Left renal cortex interstitium (tissue), 4 donors: ENCODE data around the gene CIROP. TPM values are rescaled to one million over a fixed set of nuclear protein-coding genes. Genes with fewer than 3 reads are reported as not detected.

Source experiments
- DNase-seq, 4 donors: peaks; one replicate each; pipeline ENCODE4 v3.0.0-alpha.2; 2013; ENCODE audit warnings: low read depth in 4 of 4, low spot score in 2 of 4, missing footprints in 1 of 4
- polyA plus RNA-seq, 4 donors: library from polyadenylated mRNA; unstranded; fragments of 120-200 nt; gene quantifications; one replicate each; pipeline ENCODE4 v1.2.1, GENCODE V29; 2013; ENCODE audit not compliant: insufficient read length in 4 of 4

CIROP gene
- polyA plus RNA-seq, 4 donors: 0.05 TPM; not detected in 2

GRCh38 chr14:23054000-23054811 lies 50.6 kb downstream of the CIROP start:
- no peak for DNase-seq

DNA sequence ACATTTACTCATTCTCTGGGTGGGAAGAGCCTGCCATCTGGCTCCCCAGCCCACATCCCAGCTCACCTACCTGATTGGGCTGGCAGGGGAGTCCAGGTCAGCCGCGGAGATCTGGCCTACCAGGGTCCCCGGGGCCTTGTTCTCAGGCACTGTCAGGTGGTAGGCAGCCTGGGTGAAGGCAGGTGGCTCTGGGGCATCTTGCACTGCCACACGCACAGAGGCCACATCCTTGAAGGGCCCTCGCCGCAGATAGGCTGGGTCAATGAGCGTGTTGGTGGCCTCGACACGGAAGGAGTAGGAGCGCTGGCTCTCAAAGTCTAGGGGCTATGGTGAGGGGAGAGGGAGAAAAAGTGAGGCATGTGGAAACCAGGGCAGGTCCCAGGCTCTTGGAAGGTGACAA lies 51.4 kb downstream of the CIROP start:
- DNase-seq: no peak

DNA sequence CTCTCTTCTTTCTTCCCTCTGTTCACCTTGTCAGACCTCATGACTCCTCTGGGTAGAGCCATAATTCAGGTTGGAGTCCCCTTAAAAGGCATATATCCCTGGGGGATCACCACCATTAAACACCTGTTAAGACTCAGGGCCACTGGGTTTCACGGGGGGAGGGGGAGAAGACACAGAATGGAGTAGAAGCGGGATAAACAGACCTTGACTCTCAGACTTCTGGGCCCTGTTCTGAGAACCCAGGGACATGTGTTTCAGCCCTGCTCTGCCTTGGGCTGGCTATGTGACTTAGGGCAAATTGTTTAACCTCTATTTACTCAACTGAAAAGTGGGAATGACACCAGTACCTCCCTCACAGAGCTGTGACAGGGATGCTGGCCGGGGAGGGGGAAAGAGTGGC lies 52.1 kb downstream of the CIROP start:
- DNase-seq: no peak

DNA sequence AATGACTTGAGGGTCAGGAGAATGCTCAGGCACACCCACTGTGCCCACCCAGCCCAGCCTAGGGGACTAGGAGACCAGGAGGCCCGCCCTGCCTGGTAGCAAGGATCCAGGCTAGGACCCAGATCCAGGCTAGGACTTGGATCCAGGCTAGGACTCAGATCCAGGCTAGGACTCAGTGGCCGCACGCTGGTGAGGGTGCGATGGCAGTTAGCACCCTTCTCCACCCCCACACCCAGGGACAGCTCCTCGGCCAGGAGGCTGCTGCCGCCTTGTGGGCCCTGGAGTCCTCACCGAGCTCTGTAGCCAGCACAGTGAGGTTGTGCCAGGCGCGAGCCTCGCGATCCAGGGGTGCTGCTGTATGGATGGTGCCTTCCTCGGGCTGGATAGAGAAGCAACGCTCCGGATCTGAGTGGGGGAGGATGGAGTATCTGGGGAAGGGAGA lies 52.6 kb downstream of the CIROP start:
- no peak for DNase-seq

GRCh38 chr14:23051141-23052057 lies 53.4 kb downstream of the CIROP start:
- DNase-seq: no peak

Other genes with a start within 250 kb of the CIROP start
- gene LRP10, start 233.2 kb downstream of the CIROP start, polyA plus RNA-seq: 100 to 1,000 TPM in 1 of 4 donors, 10 to 100 TPM in 3; 81.1 to 100 (median 87.9) TPM
- 1 to 10 TPM; 1.3 to 2.3 (median 1.9) TPM for gene REM2, start 221.8 kb downstream of the CIROP start, polyA plus RNA-seq
- gene RBM23, start 185.8 kb downstream of the CIROP start, polyA plus RNA-seq: 100 to 1,000 TPM; 111 to 151 (median 129) TPM
- 100 to 1,000 TPM; 149 to 160 (median 152) TPM for gene PRMT5, start 175.6 kb downstream of the CIROP start, polyA plus RNA-seq
- 10 to 100 TPM; 57.6 to 67.2 (median 58.9) TPM for gene HAUS4, start 147.9 kb downstream of the CIROP start, polyA plus RNA-seq
- gene AJUBA, start 122.4 kb downstream of the CIROP start, polyA plus RNA-seq: 100 to 1,000 TPM in 2 of 4 donors, 10 to 100 TPM in 2; 75.1 to 106 (median 89.7) TPM
- gene C14orf93, start 94.8 kb downstream of the CIROP start, polyA plus RNA-seq: 10 to 100 TPM; 18.8 to 25.3 (median 23.3) TPM
- gene PSMB5, start 70.1 kb downstream of the CIROP start, polyA plus RNA-seq: 100 to 1,000 TPM; 204 to 277 (median 233) TPM
- not detected for gene PSMB11, start 62.8 kb downstream of the CIROP start, polyA plus RNA-seq
- gene CDH24, start 47.5 kb downstream of the CIROP start, polyA plus RNA-seq: 10 to 100 TPM; 13.1 to 46.0 (median 27.1) TPM
- gene ACIN1, start 9.9 kb downstream of the CIROP start, polyA plus RNA-seq: 100 to 1,000 TPM; 172 to 364 (median 273) TPM
- gene C14orf119, start 9.5 kb downstream of the CIROP start, polyA plus RNA-seq: 10 to 100 TPM; 67.4 to 95.9 (median 73.9) TPM
- gene CEBPE, start 14.3 kb upstream of the CIROP start, polyA plus RNA-seq: under 1 TPM in 3 of 4 donors, not detected in 1; 0.11 to 0.26 (median 0.14) TPM
- 100 to 1,000 TPM in 2 of 4 donors, 10 to 100 TPM in 2; 80.6 to 108 (median 96.2) TPM for gene SLC7A8, start 78.7 kb upstream of the CIROP start, polyA plus RNA-seq
- gene RNF212B, start 132.9 kb upstream of the CIROP start, polyA plus RNA-seq: 1 to 10 TPM in 3 of 4 donors, under 1 TPM in 1; 0.82 to 2.4 (median 1.9) TPM
- 10 to 100 TPM; 22.6 to 28.8 (median 27.5) TPM for gene HOMEZ, start 181.1 kb upstream of the CIROP start, polyA plus RNA-seq
- gene PPP1R3E, start 197.9 kb upstream of the CIROP start, polyA plus RNA-seq: 10 to 100 TPM; 15.6 to 42.2 (median 27.9) TPM
- gene BCL2L2, start 201.8 kb upstream of the CIROP start, polyA plus RNA-seq: 10 to 100 TPM; 35.8 to 49.4 (median 42.8) TPM
- gene PABPN1, start 216.5 kb upstream of the CIROP start, polyA plus RNA-seq: 100 to 1,000 TPM; 213 to 335 (median 293) TPM
- 10 to 100 TPM; 50.8 to 79.6 (median 69.3) TPM for gene SLC22A17, start 247.9 kb upstream of the CIROP start, polyA plus RNA-seq